HG03378 (cell line): ENCODE results near the gene NOS3.
"Not testable (repeated sequence)": the region's sequence is repeated elsewhere in the genome, so short reads cannot be mapped to it uniquely, and the experiment has no call there.

Experiments used
- ATAC-seq: cut with Tn5 transposase; IDR thresholded peaks from one replicate; pipeline ENCODE4 v1.9.1; 2021; ENCODE audit warnings: mild to moderate bottlenecking, moderate library complexity; ENCODE audit not compliant: unreplicated experiment

Gene NOS3

GRCh38 chr7:151013733-151014497, 23.1 kb downstream of the NOS3 start:
- ATAC-seq, result no peak

GRCh38 chr7:151014950-151015349, 24.1 kb downstream of the NOS3 start:
- ATAC-seq, result no peak

- ATAC-seq, result no peak
These were observed 25.1 kb downstream of the NOS3 start for GRCh38 chr7:151015967-151016366.

GRCh38 chr7:151016505-151016904, 25.7 kb downstream of the NOS3 start:
- ATAC-seq, result no peak

- no peak for ATAC-seq
These were observed 26.1 kb downstream of the NOS3 start for GRCh38 chr7:151016942-151017341.

- no peak for ATAC-seq
These were observed 26.6 kb downstream of the NOS3 start for GRCh38 chr7:151017370-151017952.

GRCh38 chr7:151017953-151018420, 27.2 kb downstream of the NOS3 start:
- no peak for ATAC-seq

- ATAC-seq, result no peak
These were observed 27.8 kb downstream of the NOS3 start for GRCh38 chr7:151018421-151019129.

GRCh38 chr7:151019130-151019447, 28.3 kb downstream of the NOS3 start:
- no peak for ATAC-seq

GRCh38 chr7:151020231-151020630, 29.4 kb downstream of the NOS3 start:
- no peak for ATAC-seq

GRCh38 chr7:151023232-151023631, 32.4 kb downstream of the NOS3 start:
- ATAC-seq, result no peak

GRCh38 chr7:151024435-151025056, 33.7 kb downstream of the NOS3 start, which contains the start of gene ATG9B:
ATG9B (minus strand) TSS chr7:151024494; CDS start chr7:151024423, 71 bp downstream.
- ATAC-seq, result no peak

GRCh38 chr7:151025924-151026671, 35.3 kb downstream of the NOS3 start:
- ATAC-seq, result no peak

GRCh38 chr7:151026771-151027727, 36.2 kb downstream of the NOS3 start:
- not testable (repeated sequence) for ATAC-seq

- not testable (repeated sequence) for ATAC-seq
These were observed 36.9 kb downstream of the NOS3 start for GRCh38 chr7:151027728-151028130.

- peak; percentile 94 for ATAC-seq
These were observed 37.5 kb downstream of the NOS3 start, which contains the start of gene ABCB8 for GRCh38 chr7:151028131-151028947. ABCB8 (plus strand) TSS chr7:151028450; CDS start chr7:151028516, 66 bp downstream.

- no peak for ATAC-seq
These were observed 38.2 kb downstream of the NOS3 start for GRCh38 chr7:151028948-151029501.

- ATAC-seq, result no peak
These were observed 40.2 kb downstream of the NOS3 start for GRCh38 chr7:151031011-151031410.
